K562 (cell line): ENCODE measurements around the gene TCOF1. TPM values are rescaled to one million over a fixed set of nuclear protein-coding genes. Genes with fewer than 3 reads are reported as not detected.

ENCODE experiments used
- ARHGAP35 ChIP-seq: fragments of 450-650 bp; IDR thresholded peaks from 2 replicates; pipeline ENCODE4 v1.6.1; 2018; ENCODE audit not compliant: partially characterized antibody
- BCOR ChIP-seq: fragments of 450-650 bp; IDR thresholded peaks from 2 replicates; pipeline ENCODE4 v1.6.1; 2016
- CBX5 ChIP-seq: IDR thresholded peaks from 2 replicates; pipeline ENCODE4 v1.6.1; 2014; ENCODE audit warnings: low read depth, borderline replicate concordance
- EP300 ChIP-seq: IDR thresholded peaks from 2 replicates; pipeline ENCODE4 v1.6.1; 2012; ENCODE audit warnings: low read length, improper control_type of control experiment
- FOXJ2 ChIP-seq: fragments of 200-800 bp; sonication (Bioruptor generic); IDR thresholded peaks from 2 replicates; pipeline ENCODE4 v1.6.1; 2016; ENCODE audit warnings: missing genetic modification characterization, missing compliant biosample characterization
- FOXK1 ChIP-seq: sonication (generic); formaldehyde crosslinking; IDR thresholded peaks from 2 replicates; pipeline ENCODE4 v1.8.0; 2022; ENCODE audit warnings: missing genetic modification reagents, mild to moderate bottlenecking, borderline replicate concordance
- ILF3 ChIP-seq: fragments of 450-650 bp; IDR thresholded peaks from 2 replicates; pipeline ENCODE4 v1.6.1; 2018; ENCODE audit warnings: antibody characterized with exemption, mild to moderate bottlenecking, moderate library complexity, borderline replicate concordance
- JUNB ChIP-seq: fragments of 450-650 bp; formaldehyde crosslinking; conservative IDR thresholded peaks from 2 replicates; pipeline ENCODE4 v1.4.0; 2020; ENCODE audit warnings: mild to moderate bottlenecking
- L3MBTL2 ChIP-seq: fragments of 450-650 bp; IDR thresholded peaks from 2 replicates; pipeline ENCODE4 v1.6.1; 2016; ENCODE audit warnings: mild to moderate bottlenecking, moderate library complexity
- MAFF ChIP-seq: IDR thresholded peaks from 2 replicates; pipeline ENCODE4 v1.6.1; 2012; ENCODE audit warnings: low read length, improper control_type of control experiment
- MEF2D ChIP-seq: conservative IDR thresholded peaks from 2 replicates; pipeline ENCODE4 v1.6.1; 2016; ENCODE audit warnings: low read depth, missing genetic modification characterization, missing compliant biosample characterization
- RBBP5 ChIP-seq: fragments of 200-600 bp; sonication (generic); IDR thresholded peaks from 2 replicates; pipeline ENCODE4 v1.6.1; 2012; ENCODE audit warnings: borderline replicate concordance, mild to moderate bottlenecking, low read length, control low read depth, inconsistent platforms; ENCODE audit not compliant: insufficient read depth, poor library complexity, severe bottlenecking
- SETDB1 ChIP-seq: IDR thresholded peaks from one replicate; pipeline ENCODE4 v1.6.1; 2012; ENCODE audit warnings: low read length, control low read depth, inconsistent platforms
- TEAD4 ChIP-seq, 2 experiments: sonication (generic) in 1 of 2; formaldehyde crosslinking in 1 of 2; IDR thresholded peaks; 2 replicates each; pipeline versions ENCODE4 v1.6.1 to v1.8.0; 2012 to 2022; ENCODE audit warnings: borderline replicate concordance in 1 of 2, inconsistent platforms in 1 of 2, low read length in 1 of 2, mild to moderate bottlenecking in 1 of 2, missing genetic modification reagents in 1 of 2
- ZNF41 ChIP-seq: fragments of 250-450 bp; sonication (Bioruptor Pico); conservative IDR thresholded peaks from 2 replicates; pipeline ENCODE4 v1.4.0; 2020; ENCODE audit warnings: mild to moderate bottlenecking
- ZNF586 ChIP-seq: fragments of 450-650 bp; formaldehyde crosslinking; conservative IDR thresholded peaks from 2 replicates; pipeline ENCODE4 v1.4.0; 2020; ENCODE audit warnings: mild to moderate bottlenecking, moderate library complexity
- ZNF695 ChIP-seq: fragments of 450-650 bp; formaldehyde crosslinking; IDR thresholded peaks from 2 replicates; pipeline ENCODE4 v1.4.0; 2020; ENCODE audit warnings: mild to moderate bottlenecking, moderate library complexity
- ZNF75A ChIP-seq: fragments of 450-650 bp; formaldehyde crosslinking; IDR thresholded peaks from 2 replicates; pipeline ENCODE4 v1.4.0; 2020; ENCODE audit warnings: mild to moderate bottlenecking
- polyA plus RNA-seq, 8 experiments: library from polyadenylated mRNA; depleted of rRNA in 4 of 8; stranded (reverse) in 5 of 8; unstranded in 3 of 8; fragments of >200 nt; fragmentation: Nextera tagmentation in 2 of 8; fragmentation: Illumina TruSeq in 1 of 8; extraction: Ambion mirVana in 2 of 8; extraction: Trizol in 1 of 8; gene quantifications; 2 replicates each; pipeline versions ENCODE4 v1.2.1 to v1.2.3, GENCODE V29; 2011 to 2014; ENCODE audit warnings: inconsistent platforms in 1 of 8, missing spikeins in 1 of 8
- total RNA-seq, 7 experiments: library from RNA; depleted of rRNA in 6 of 7; stranded (reverse); fragments of >200 nt in 6 of 7; fragmentation: Illumina TruSeq in 2 of 7; extraction: Trizol in 2 of 7; gene quantifications; 2 replicates each; pipeline versions ENCODE4 v1.2.1 to v1.2.3, GENCODE V29; 2011 to 2021; ENCODE audit warnings: low replicate concordance in 1 of 7
- TF ChIP-seq, protein P1 (sequence below): fragments of 450-650 bp; IDR thresholded peaks from 2 replicates; pipeline ENCODE4 v1.6.1; 2017; ENCODE audit warnings: mild to moderate bottlenecking, moderate library complexity
- TF ChIP-seq, protein P2 (sequence below), 2 experiments: IDR thresholded peaks; 2 replicates each; pipeline ENCODE4 v1.6.1; 2012; ENCODE audit warnings: improper control_type of control experiment in 2 of 2, low read depth in 2 of 2, low read length in 2 of 2, borderline replicate concordance in 1 of 2
- TF ChIP-seq, protein P3 (sequence below): fragments of 450-650 bp; IDR thresholded peaks from 2 replicates; pipeline ENCODE4 v1.6.1; 2016; ENCODE audit warnings: missing biosample characterization, missing genetic modification characterization
- TF ChIP-seq, protein P4 (sequence below): fragments of 250-450 bp; sonication (Bioruptor Pico); IDR thresholded peaks from 2 replicates; pipeline ENCODE4 v1.4.0; 2020; ENCODE audit warnings: mild to moderate bottlenecking, moderate library complexity

The TCOF1 gene
- total and polyA plus RNA-seq, 9 of the 15 experiments (the other 6 are each of a cell fraction or from before 2014, with no cell fraction given), result 9.8 to 134 (median 61.7) TPM

DNA sequence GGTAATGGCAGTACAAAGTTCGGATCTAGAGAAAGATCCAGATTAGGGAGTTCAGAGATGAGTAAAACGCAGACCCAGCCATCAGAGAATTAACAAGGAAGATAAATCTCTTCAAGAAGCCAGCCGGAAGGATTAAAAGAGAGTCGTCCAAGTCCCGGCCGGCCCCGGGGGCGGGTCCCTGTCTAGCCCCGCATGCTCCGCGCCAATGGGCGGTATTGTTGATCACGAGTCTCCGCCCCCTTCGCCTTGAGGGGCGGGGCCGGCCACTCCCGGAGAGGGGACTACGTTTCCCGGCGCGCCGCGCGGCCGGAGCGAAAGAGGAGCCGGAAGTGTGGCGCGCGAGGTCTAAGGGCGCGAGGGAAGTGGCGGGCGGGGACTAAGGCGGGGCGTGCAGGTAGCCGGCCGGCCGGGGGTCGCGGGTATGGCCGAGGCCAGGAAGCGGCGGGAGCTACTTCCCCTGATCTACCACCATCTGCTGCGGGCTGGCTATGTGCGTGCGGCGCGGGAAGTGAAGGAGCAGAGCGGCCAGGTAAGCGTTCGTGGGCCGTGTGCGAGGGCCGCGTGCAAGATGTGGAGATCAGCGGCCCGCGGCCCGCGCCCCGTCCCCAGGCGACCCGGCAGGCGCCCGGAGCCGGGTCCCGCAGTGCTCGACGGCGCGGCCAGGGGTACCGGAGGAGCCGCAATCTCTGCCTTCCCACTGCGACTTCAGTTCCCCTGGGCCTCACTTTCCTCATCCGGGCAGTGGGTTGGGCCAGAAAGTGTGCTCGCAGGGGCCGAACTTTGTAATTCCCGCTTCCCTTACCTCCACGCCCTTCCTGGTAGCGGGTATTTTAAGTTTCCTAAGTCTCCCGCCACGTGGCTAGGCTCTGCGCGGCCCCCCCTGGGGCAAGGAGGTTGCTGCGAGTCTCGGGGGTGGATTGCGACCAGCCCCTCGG is at the start of gene TCOF1 (continued):
- TF ChIP-seq, protein P1, sequence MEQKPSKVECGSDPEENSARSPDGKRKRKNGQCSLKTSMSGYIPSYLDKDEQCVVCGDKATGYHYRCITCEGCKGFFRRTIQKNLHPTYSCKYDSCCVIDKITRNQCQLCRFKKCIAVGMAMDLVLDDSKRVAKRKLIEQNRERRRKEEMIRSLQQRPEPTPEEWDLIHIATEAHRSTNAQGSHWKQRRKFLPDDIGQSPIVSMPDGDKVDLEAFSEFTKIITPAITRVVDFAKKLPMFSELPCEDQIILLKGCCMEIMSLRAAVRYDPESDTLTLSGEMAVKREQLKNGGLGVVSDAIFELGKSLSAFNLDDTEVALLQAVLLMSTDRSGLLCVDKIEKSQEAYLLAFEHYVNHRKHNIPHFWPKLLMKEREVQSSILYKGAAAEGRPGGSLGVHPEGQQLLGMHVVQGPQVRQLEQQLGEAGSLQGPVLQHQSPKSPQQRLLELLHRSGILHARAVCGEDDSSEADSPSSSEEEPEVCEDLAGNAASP, result no peak
- TF ChIP-seq RBBP5 (peak; percentile 82), ZNF41 (CRISPR knock-in tag) (no peak), ZNF586 (CRISPR knock-in tag) (no peak), JUNB (CRISPR knock-in tag) (no peak), FOXJ2 (tag) (no peak), EP300 (no peak), SETDB1 (no peak), ARHGAP35 (no peak), MAFF (no peak), BCOR (no peak), L3MBTL2 (peak; percentile 78), FOXK1 (CRISPR knock-in tag) (no peak), ZNF75A (CRISPR knock-in tag) (no peak), MEF2D (tag) (no peak), ILF3 (no peak), CBX5 (no peak), TEAD4 (IDR thresholded peaks at IDR 0.05; ENCODE audit: low read length) (no peak), TEAD4 (CRISPR knock-in tag; IDR thresholded peaks at IDR 0.05; ENCODE audit: borderline replicate concordance) (no peak; the same call in 1 of the 2 replicates), ZNF695 (no peak)
- TF ChIP-seq, protein P2, sequence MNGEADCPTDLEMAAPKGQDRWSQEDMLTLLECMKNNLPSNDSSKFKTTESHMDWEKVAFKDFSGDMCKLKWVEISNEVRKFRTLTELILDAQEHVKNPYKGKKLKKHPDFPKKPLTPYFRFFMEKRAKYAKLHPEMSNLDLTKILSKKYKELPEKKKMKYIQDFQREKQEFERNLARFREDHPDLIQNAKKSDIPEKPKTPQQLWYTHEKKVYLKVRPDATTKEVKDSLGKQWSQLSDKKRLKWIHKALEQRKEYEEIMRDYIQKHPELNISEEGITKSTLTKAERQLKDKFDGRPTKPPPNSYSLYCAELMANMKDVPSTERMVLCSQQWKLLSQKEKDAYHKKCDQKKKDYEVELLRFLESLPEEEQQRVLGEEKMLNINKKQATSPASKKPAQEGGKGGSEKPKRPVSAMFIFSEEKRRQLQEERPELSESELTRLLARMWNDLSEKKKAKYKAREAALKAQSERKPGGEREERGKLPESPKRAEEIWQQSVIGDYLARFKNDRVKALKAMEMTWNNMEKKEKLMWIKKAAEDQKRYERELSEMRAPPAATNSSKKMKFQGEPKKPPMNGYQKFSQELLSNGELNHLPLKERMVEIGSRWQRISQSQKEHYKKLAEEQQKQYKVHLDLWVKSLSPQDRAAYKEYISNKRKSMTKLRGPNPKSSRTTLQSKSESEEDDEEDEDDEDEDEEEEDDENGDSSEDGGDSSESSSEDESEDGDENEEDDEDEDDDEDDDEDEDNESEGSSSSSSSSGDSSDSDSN (IDR thresholded peaks at IDR 0.05; ENCODE audit: borderline replicate concordance in 1 of 2, low read depth in 2 of 2, low read length in 2 of 2), result 0 out of 4 replicates have a peak, but pooled peaks of 1 of the 2 experiments have one; percentile 23
- TF ChIP-seq, protein P3, sequence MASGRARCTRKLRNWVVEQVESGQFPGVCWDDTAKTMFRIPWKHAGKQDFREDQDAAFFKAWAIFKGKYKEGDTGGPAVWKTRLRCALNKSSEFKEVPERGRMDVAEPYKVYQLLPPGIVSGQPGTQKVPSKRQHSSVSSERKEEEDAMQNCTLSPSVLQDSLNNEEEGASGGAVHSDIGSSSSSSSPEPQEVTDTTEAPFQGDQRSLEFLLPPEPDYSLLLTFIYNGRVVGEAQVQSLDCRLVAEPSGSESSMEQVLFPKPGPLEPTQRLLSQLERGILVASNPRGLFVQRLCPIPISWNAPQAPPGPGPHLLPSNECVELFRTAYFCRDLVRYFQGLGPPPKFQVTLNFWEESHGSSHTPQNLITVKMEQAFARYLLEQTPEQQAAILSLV (tag), result no peak
- TF ChIP-seq, protein P4, sequence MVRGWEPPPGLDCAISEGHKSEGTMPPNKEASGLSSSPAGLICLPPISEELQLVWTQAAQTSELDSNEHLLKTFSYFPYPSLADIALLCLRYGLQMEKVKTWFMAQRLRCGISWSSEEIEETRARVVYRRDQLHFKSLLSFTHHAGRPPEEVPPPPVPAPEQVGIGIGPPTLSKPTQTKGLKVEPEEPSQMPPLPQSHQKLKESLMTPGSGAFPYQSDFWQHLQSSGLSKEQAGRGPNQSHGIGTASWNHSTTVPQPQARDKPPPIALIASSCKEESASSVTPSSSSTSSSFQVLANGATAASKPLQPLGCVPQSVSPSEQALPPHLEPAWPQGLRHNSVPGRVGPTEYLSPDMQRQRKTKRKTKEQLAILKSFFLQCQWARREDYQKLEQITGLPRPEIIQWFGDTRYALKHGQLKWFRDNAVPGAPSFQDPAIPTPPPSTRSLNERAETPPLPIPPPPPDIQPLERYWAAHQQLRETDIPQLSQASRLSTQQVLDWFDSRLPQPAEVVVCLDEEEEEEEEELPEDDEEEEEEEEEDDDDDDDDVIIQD (CRISPR knock-in tag), result no peak
